ENCODE results near the gene HP.
"Not testable (repeated sequence)": the region's sequence is repeated elsewhere in the genome, so short reads cannot be mapped to it uniquely, and the experiment has no call there.

HP gene, protein sequence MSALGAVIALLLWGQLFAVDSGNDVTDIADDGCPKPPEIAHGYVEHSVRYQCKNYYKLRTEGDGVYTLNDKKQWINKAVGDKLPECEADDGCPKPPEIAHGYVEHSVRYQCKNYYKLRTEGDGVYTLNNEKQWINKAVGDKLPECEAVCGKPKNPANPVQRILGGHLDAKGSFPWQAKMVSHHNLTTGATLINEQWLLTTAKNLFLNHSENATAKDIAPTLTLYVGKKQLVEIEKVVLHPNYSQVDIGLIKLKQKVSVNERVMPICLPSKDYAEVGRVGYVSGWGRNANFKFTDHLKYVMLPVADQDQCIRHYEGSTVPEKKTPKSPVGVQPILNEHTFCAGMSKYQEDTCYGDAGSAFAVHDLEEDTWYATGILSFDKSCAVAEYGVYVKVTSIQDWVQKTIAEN

DNA sequence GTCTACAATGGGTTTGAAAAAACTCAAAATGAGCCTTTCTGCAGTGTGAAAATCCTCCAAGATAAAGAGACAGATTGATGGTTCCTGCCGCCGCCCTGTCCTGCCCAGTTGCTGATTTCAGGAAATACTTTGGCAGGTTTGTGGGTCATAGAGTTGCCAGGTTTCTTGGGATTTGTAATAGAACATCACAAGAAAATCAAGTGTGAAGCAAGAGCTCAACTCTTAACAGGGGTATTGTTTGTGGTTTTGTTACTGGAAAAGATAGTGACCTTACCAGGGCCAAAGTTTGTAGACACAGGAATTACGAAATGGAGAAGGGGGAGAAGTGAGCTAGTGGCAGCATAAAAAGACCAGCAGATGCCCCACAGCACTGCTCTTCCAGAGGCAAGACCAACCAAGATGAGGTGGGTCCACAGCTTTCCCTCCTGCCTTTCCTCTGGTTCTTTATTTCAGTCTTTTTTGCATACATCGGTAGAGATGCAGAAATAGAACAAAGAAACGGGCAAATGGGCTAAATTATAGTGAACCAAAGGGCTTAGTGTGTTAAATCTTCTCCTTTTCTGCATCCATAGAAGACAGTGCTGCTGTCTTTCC is at the start of gene HP:
Gene HP (plus strand): TSS at position 252 of the 594 bp plus-strand sequence. CDS start 148 bp downstream, at position 400.
- DNase-seq (ENCODE audit: low read depth in 2 of 2): not testable (repeated sequence)

DNA sequence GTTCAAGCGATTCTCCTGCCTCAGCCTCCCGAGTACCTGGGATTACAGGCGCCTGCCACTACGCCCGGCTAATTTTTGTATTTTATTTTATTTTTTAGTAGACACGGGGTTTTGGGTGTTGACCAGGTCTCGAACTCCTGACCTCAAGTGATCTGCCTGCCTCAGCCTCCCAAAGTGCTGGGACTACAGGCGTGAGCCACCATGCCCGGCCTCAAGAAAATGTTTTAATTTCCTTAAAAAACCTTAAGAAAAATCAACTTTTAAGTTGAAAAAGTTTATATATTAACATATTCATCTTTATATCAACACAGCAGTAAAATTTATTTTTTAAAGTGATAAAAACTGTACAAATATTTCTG is 46.3 kb upstream of the HP start:
- DNase-seq (ENCODE audit: low read depth in 2 of 2): not testable (repeated sequence)

DNA sequence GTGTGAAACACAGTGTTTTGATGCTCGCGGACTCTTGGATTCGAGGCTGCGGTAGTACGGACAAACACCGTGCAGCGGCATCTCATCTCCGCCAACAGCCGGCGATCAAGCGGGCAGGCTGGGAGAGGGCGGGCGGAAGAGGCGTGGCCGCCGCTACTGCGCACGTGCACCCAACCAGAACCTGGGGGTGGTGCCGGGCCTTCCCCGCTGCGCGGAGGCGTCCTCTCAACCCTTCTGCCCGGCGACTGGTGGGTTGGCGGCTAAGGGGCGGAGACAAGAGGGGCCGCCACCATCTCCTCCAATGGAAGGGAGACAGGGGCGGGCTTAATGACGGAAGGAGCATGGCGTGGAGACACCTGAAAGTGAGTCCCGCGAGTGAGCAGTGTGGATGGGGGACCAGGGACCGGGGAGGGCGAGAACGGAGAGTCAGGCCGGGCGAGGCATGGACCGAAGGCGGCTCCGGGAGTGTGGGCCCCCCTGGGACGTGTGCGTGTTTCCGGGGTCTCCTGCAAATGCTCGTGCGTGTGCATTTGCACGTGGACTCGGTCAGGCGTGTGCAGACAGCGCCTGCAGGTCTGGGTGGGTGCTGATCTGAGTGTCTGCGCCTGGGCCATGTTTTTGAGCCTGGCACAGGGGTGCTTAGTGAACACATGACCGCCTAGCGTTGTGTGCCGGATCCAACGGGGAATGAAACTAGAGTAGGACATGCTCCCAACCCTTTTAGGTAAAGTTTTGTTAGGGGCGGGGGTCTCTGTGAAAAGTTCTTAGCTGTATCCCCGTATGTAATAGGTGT is 45.7 kb upstream of the HP start, which contains the start of gene DHODH:
Gene DHODH (plus strand): TSS at position 321 of the 793 bp plus-strand sequence. CDS start 21 bp downstream, at position 342.
- peak; percentile 95 to 96 for DNase-seq (ENCODE audit: low read depth in 2 of 2)

- DNase-seq (ENCODE audit: low read depth in 2 of 2): no peak
Observed at GRCh38 chr16:72009779-72010178, 44.5 kb upstream of the HP start.

- DNase-seq (ENCODE audit: low read depth in 2 of 2): no peak
Observed at GRCh38 chr16:72012607-72013006, 41.7 kb upstream of the HP start.

- no peak for DNase-seq (ENCODE audit: low read depth in 2 of 2)
Observed at GRCh38 chr16:72013389-72013788, 40.9 kb upstream of the HP start.

GRCh38 chr16:72013888-72014581 is 40.3 kb upstream of the HP start:
- no peak for DNase-seq (ENCODE audit: low read depth in 2 of 2)

DNA sequence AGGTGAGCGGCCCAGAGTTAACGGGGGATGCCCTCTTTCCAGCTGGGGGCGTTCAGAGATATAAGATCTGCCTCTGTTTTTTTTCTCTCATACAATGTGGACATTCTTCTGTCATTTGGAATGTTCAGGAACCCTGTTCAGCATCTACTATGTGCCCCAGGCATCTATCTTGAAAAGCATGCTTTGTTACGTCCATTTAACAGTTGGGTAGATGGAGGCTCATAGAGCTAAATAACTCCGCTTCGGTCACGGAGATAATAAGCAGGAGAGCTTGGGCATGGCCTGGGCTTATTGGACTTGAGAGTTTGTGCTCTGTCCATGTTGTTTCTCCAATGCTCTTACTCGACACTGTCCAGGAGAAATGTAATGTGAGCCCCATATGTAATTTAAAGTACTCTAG is 39.6 kb upstream of the HP start:
- DNase-seq (ENCODE audit: low read depth in 2 of 2): no peak

- no peak for DNase-seq (ENCODE audit: low read depth in 2 of 2)
Observed at GRCh38 chr16:72015124-72015523, 39.2 kb upstream of the HP start.

DNA sequence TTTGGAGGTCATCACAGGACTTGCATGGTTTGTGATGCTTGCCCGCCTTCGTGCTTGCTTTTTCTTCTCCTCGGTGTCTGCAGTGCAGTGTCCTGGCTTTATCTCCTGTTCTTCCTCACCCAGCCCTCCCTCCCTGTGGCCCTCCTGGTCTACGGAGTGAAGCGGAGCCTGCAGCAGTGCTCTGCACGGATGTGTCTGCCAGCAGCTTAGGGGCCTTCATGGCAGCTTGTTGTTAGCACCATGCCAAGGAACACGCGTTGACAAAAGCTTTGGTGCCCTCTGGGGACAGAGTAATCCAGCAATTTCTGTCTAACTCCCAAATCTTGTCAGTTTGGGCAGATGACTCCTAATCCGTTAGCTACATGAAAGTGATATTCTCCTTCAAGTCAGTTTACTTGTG is 35.8 kb upstream of the HP start:
- no peak for DNase-seq (ENCODE audit: low read depth in 2 of 2)

DNA sequence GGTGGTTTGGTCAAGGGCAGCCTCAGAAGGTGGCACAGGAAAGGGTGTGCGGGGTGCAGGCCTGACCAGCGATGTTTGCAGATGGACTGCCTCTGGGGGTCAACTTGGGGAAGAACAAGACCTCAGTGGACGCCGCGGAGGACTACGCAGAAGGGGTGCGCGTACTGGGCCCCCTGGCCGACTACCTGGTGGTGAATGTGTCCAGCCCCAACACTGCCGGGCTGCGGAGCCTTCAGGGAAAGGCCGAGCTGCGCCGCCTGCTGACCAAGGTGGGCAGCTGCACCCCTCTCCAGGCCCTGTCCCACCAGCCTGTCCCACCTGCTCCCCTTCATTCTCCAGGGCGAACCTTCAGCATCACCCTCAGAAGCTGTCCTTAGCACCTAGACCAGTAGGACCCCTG is 33.3 kb upstream of the HP start:
- DNase-seq (ENCODE audit: low read depth in 2 of 2): no peak

GRCh38 chr16:72022127-72022526 is 32.2 kb upstream of the HP start:
- no peak for DNase-seq (ENCODE audit: low read depth in 2 of 2)

- no peak for DNase-seq (ENCODE audit: low read depth in 2 of 2)
Observed at GRCh38 chr16:72023962-72024361, 30.3 kb upstream of the HP start.

GRCh38 chr16:72024862-72025382 is 29.4 kb upstream of the HP start:
- DNase-seq (ENCODE audit: low read depth in 2 of 2): no peak

GRCh38 chr16:72025404-72026114 is 28.7 kb upstream of the HP start:
- no peak for DNase-seq (ENCODE audit: low read depth in 2 of 2)

DNA sequence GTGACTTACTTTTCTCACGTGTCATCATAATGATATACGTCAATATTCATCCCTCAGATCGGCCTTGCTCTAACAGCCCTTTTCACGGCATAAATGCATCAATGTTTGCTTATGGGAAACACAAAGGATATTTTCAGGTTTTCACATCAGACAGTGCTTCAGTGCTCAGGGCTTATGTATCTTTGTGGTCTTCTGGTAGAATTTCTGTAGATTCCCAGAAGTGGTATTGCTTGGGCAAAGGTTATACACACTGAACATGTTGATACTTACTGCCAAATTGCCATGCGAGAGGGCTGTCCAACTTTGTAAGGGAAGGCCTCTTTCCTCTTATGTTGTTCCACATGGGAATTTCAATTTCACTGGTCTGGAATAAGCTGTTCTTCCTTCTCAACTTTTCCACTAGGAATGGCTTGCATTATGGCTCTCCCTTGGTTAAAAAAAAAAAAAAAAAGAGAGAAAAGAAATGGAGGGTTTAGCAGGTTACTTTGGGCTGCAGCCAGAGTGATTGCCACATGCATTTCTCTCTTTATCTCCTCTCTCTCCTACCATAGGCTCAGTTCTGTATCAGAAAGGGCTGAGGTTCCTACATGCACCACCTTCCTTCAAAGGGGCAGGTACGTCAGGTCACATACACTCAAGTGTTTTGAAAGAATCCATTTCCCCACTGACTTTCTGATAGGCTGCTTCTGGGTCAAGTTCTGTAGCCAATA is 26.5 kb upstream of the HP start:
- DNase-seq (ENCODE audit: low read depth in 2 of 2): no peak

- DNase-seq (ENCODE audit: low read depth in 2 of 2): no peak
Observed at GRCh38 chr16:72029567-72030271, 24.6 kb upstream of the HP start.

- DNase-seq (ENCODE audit: low read depth in 2 of 2): no peak
Observed at GRCh38 chr16:72033437-72033836, 20.9 kb upstream of the HP start.

GRCh38 chr16:72036098-72036497 is 18.2 kb upstream of the HP start:
- DNase-seq (ENCODE audit: low read depth in 2 of 2): no peak

GRCh38 chr16:72042157-72042660 is 12.1 kb upstream of the HP start:
- DNase-seq (ENCODE audit: low read depth in 2 of 2): no peak
